Activated CD4-positive, alpha-beta T cell treated with anti-CD3 and anti-CD28 coated beads for 36 hours (primary cell): ENCODE data around the gene PLIN4. TPM values are rescaled to one million over a fixed set of nuclear protein-coding genes. Genes with fewer than 3 reads are reported as not detected.

ENCODE experiments used
- ATAC-seq: fragments of 200-7000 bp; cut with Tn5 transposase; one replicate; pipeline ENCODE4 v1.10.0; 2021; ENCODE audit warnings: mild to moderate bottlenecking, moderate library complexity
- CTCF ChIA-PET: fragments of 350-600 bp; sonication (Branson Sonifier 250); formaldehyde crosslinking; loops from one replicate; lab custom pipeline; 2021; ENCODE audit warnings: antibody characterized with exemption; lab: Charles Lee
- POLR2A ChIA-PET: fragments of 350-600 bp; sonication (Branson Sonifier 250); formaldehyde crosslinking; loops from one replicate; lab custom pipeline; 2021; ENCODE audit warnings: antibody characterized with exemption, inconsistent platforms; lab: Charles Lee
- DNase-seq: peaks from one replicate; pipeline ENCODE4 v3.0.0-alpha.2; 2020
- H3K27ac Mint-ChIP-seq: one replicate; pipeline ENCODE4 v1.8.0; 2021; ENCODE audit warnings: mixed read lengths
- H3K27me3 Mint-ChIP-seq: one replicate; pipeline ENCODE4 v1.8.0; 2021; ENCODE audit warnings: mixed read lengths
- H3K36me3 Mint-ChIP-seq: one replicate; pipeline ENCODE4 v1.8.0; 2021; ENCODE audit warnings: low read depth, mixed read lengths
- H3K4me1 Mint-ChIP-seq: one replicate; pipeline ENCODE4 v1.8.0; 2021; ENCODE audit warnings: mixed read lengths
- H3K4me3 Mint-ChIP-seq: one replicate; pipeline ENCODE4 v1.8.0; 2021; ENCODE audit warnings: mild to moderate bottlenecking, moderate library complexity, mixed read lengths
- H3K9me3 Mint-ChIP-seq: one replicate; pipeline ENCODE4 v1.8.0; 2021; ENCODE audit warnings: low read depth, mixed read lengths
- intact Hi-C, 2 experiments: fragments of 100-400 bp; cut with DNase I in 1 of 2; cut with micrococcal nuclease in 1 of 2; formaldehyde crosslinking; loops; one replicate each; pipeline versions ENCODE4 v1.14.2 to v1.15.1; 2022 to 2024; cut with DNase I, micrococcal nuclease
- total RNA-seq, 2 experiments: library from RNA; stranded (reverse); gene quantifications; one replicate each; pipeline ENCODE4 v1.2.3, GENCODE V29; 2021

PLIN4 gene
- total RNA-seq, 2 experiments from 2014 or later, result not detected

- DNase-seq, result no peak
- peaks cover 3% of the 10 kb centered on the region for H3K36me3 Mint-ChIP-seq
- ATAC-seq, result no peak
- intact Hi-C loops, result no loop called here
- ChIA-PET POLR2A (no interaction called here), CTCF (interaction anchor here (0.6 kb wide), 1 partner anchor 64 kb away, joined by 3 read pairs; no protein-coding TSS in a partner anchor)
- H3K4me3 Mint-ChIP-seq, result no peak overlapping the region
- H3K27ac Mint-ChIP-seq, result no peak overlapping the region
- H3K9me3 Mint-ChIP-seq, result no peaks in the 10 kb centered on the region
- H3K4me1 Mint-ChIP-seq, result peaks cover 7% of the 10 kb centered on the region
- no peaks in the 10 kb centered on the region for H3K27me3 Mint-ChIP-seq
Measured at GRCh38 chr19:4502282-4503131, 15.8 kb downstream of the PLIN4 start.

GRCh38 chr19:4501691-4502090, 16.6 kb downstream of the PLIN4 start:
- DNase-seq (no peak), ATAC-seq (no peak)
- peaks cover 6% of the 10 kb centered on the region for H3K4me1 Mint-ChIP-seq
- intact Hi-C loops, result no loop called here
- ChIA-PET POLR2A (no interaction called here), CTCF (no interaction called here)
- H3K36me3 Mint-ChIP-seq, result peaks cover 3% of the 10 kb centered on the region
- no peaks in the 10 kb centered on the region for H3K27me3 Mint-ChIP-seq
- H3K4me3 Mint-ChIP-seq, result no peak overlapping the region
- no peaks in the 10 kb centered on the region for H3K9me3 Mint-ChIP-seq
- no peak overlapping the region for H3K27ac Mint-ChIP-seq

- H3K27me3 Mint-ChIP-seq, result no peaks in the 10 kb centered on the region
- no peaks in the 10 kb centered on the region for H3K9me3 Mint-ChIP-seq
- H3K27ac Mint-ChIP-seq, result no peak overlapping the region
- peaks cover 3% of the 10 kb centered on the region for H3K36me3 Mint-ChIP-seq
- CTCF ChIA-PET, result no interaction called here
- no peaks in the 10 kb centered on the region for H3K4me1 Mint-ChIP-seq
- POLR2A ChIA-PET, result no interaction called here
- ATAC-seq (no peak), DNase-seq (no peak)
- intact Hi-C loops, result no loop called here
- H3K4me3 Mint-ChIP-seq, result no peak overlapping the region
Measured at GRCh38 chr19:4500841-4501591, 17.3 kb downstream of the PLIN4 start.

GRCh38 chr19:4499855-4500254, 18.4 kb downstream of the PLIN4 start:
- peaks cover 8% of the 10 kb centered on the region for H3K36me3 Mint-ChIP-seq
- no peak overlapping the region for H3K4me3 Mint-ChIP-seq
- no peak overlapping the region for H3K27ac Mint-ChIP-seq
- ChIA-PET CTCF (no interaction called here), POLR2A (no interaction called here)
- ATAC-seq, result no peak
- no peaks in the 10 kb centered on the region for H3K4me1 Mint-ChIP-seq
- no peak for DNase-seq
- H3K27me3 Mint-ChIP-seq, result no peaks in the 10 kb centered on the region
- intact Hi-C loops, result no loop called here
- H3K9me3 Mint-ChIP-seq, result no peaks in the 10 kb centered on the region

- ATAC-seq, result no peak
- Mint-ChIP-seq H3K27me3 (no peaks in the 10 kb centered on the region), H3K4me3 (no peak overlapping the region), H3K4me1 (no peaks in the 10 kb centered on the region), H3K36me3 (peaks cover 10% of the 10 kb centered on the region), H3K27ac (no peak overlapping the region), H3K9me3 (no peaks in the 10 kb centered on the region)
- ChIA-PET POLR2A (no interaction called here), CTCF (no interaction called here)
- intact Hi-C loops, result no loop called here
- DNase-seq, result no peak
Measured at GRCh38 chr19:4499318-4499717, 19.0 kb downstream of the PLIN4 start.

GRCh38 chr19:4498694-4499093, 19.6 kb downstream of the PLIN4 start:
- POLR2A ChIA-PET, result interaction anchor here (0.6 kb wide), 1 partner anchor 18 kb away, joined by 3 read pairs; no protein-coding TSS in a partner anchor
- no peaks in the 10 kb centered on the region for H3K9me3 Mint-ChIP-seq
- no peaks in the 10 kb centered on the region for H3K4me1 Mint-ChIP-seq
- ATAC-seq (no peak), DNase-seq (no peak)
- CTCF ChIA-PET, result interaction anchor here (0.6 kb wide), 1 partner anchor 542 kb away, joined by 3 read pairs; no protein-coding TSS in a partner anchor
- H3K27me3 Mint-ChIP-seq, result no peaks in the 10 kb centered on the region
- peaks cover 10% of the 10 kb centered on the region for H3K36me3 Mint-ChIP-seq
- intact Hi-C loops, result no loop called here
- no peak overlapping the region for H3K4me3 Mint-ChIP-seq
- H3K27ac Mint-ChIP-seq, result no peak overlapping the region

GRCh38 chr19:4497770-4498389, 20.4 kb downstream of the PLIN4 start:
- DNase-seq (no peak), ATAC-seq (no peak)
- Mint-ChIP-seq H3K9me3 (no peaks in the 10 kb centered on the region), H3K4me3 (no peak overlapping the region), H3K4me1 (no peaks in the 10 kb centered on the region), H3K27me3 (no peaks in the 10 kb centered on the region), H3K36me3 (peaks cover 10% of the 10 kb centered on the region), H3K27ac (no peak overlapping the region)
- ChIA-PET CTCF (no interaction called here), POLR2A (interaction anchor here (0.6 to 0.7 kb wide), 2 partner anchors 19 to 829 kb away, joined by 3 read pairs; no protein-coding TSS in a partner anchor)
- intact Hi-C loops, result no loop called here

- intact Hi-C loops, result no loop called here
- no peaks in the 10 kb centered on the region for H3K9me3 Mint-ChIP-seq
- no peaks in the 10 kb centered on the region for H3K27me3 Mint-ChIP-seq
Measured at GRCh38 chr19:4496304-4496703, 22.0 kb downstream of the PLIN4 start.

GRCh38 chr19:4495471-4495870, 22.8 kb downstream of the PLIN4 start:
- CTCF ChIA-PET, result no interaction called here

More at GRCh38 chr19:4496304-4496703, 22.0 kb downstream of the PLIN4 start:
- Mint-ChIP-seq H3K4me3 (no peak overlapping the region), H3K27ac (no peak overlapping the region), H3K36me3 (peaks cover 10% of the 10 kb centered on the region), H3K4me1 (no peaks in the 10 kb centered on the region)
- ChIA-PET CTCF (no interaction called here), POLR2A (no interaction called here)
- ATAC-seq (no peak), DNase-seq (no peak)

GRCh38 chr19:4494691-4495064, 23.6 kb downstream of the PLIN4 start:
- H3K36me3 Mint-ChIP-seq, result peaks cover 9% of the 10 kb centered on the region
- no peaks in the 10 kb centered on the region for H3K27me3 Mint-ChIP-seq
- H3K4me3 Mint-ChIP-seq, result no peak overlapping the region
- no peaks in the 10 kb centered on the region for H3K9me3 Mint-ChIP-seq
- ChIA-PET CTCF (no interaction called here), POLR2A (no interaction called here)
- no peak overlapping the region for H3K27ac Mint-ChIP-seq
- no peaks in the 10 kb centered on the region for H3K4me1 Mint-ChIP-seq
- no peak for ATAC-seq
- no peak for DNase-seq
- intact Hi-C loops, result no loop called here

More at GRCh38 chr19:4495471-4495870, 22.8 kb downstream of the PLIN4 start:
- intact Hi-C loops, result no loop called here
- Mint-ChIP-seq H3K9me3 (no peaks in the 10 kb centered on the region), H3K36me3 (peaks cover 7% of the 10 kb centered on the region), H3K27me3 (no peaks in the 10 kb centered on the region), H3K4me1 (no peaks in the 10 kb centered on the region), H3K27ac (no peak overlapping the region), H3K4me3 (no peak overlapping the region)
- no peak for ATAC-seq
- POLR2A ChIA-PET, result no interaction called here
- no peak for DNase-seq

GRCh38 chr19:4493929-4494690, 24.2 kb downstream of the PLIN4 start:
- H3K4me3 Mint-ChIP-seq, result no peak overlapping the region
- intact Hi-C loops, result no loop called here

More at GRCh38 chr19:4493929-4494690, 24.2 kb downstream of the PLIN4 start:
- CTCF ChIA-PET, result no interaction called here
- ATAC-seq (no peak), DNase-seq (no peak)
- H3K27ac Mint-ChIP-seq, result no peak overlapping the region
- no peaks in the 10 kb centered on the region for H3K9me3 Mint-ChIP-seq
- H3K36me3 Mint-ChIP-seq, result peaks cover 9% of the 10 kb centered on the region
- POLR2A ChIA-PET, result no interaction called here
- H3K4me1 Mint-ChIP-seq, result no peaks in the 10 kb centered on the region
- no peaks in the 10 kb centered on the region for H3K27me3 Mint-ChIP-seq
